GM13977 (cell line): ENCODE results near the gene ARHGAP15.

Source experiments
- DNase-seq: peaks from one replicate; pipeline ENCODE4 v3.0.0; 2012; ENCODE audit warnings: low spot score
- in situ Hi-C: fragments of 300-500 bp; cut with MboI; formaldehyde crosslinking; loops from one replicate; pipeline ENCODE4 v1.12.0; 2022; ENCODE audit warnings: low sequenced_read_pairs, low pct_unique_long_range_greater_than_20kb, mixed read lengths, inconsistent platforms; ENCODE audit not compliant: unreplicated experiment
- TF ChIP-seq, protein P1 (sequence below): IDR thresholded peaks from 2 replicates; pipeline ENCODE4 v1.5.1; 2012; ENCODE audit warnings: mild to moderate bottlenecking, control low read depth; ENCODE audit not compliant: insufficient read depth; ENCODE audit errors: extremely low read depth, missing control alignments

Gene ARHGAP15

DNA sequence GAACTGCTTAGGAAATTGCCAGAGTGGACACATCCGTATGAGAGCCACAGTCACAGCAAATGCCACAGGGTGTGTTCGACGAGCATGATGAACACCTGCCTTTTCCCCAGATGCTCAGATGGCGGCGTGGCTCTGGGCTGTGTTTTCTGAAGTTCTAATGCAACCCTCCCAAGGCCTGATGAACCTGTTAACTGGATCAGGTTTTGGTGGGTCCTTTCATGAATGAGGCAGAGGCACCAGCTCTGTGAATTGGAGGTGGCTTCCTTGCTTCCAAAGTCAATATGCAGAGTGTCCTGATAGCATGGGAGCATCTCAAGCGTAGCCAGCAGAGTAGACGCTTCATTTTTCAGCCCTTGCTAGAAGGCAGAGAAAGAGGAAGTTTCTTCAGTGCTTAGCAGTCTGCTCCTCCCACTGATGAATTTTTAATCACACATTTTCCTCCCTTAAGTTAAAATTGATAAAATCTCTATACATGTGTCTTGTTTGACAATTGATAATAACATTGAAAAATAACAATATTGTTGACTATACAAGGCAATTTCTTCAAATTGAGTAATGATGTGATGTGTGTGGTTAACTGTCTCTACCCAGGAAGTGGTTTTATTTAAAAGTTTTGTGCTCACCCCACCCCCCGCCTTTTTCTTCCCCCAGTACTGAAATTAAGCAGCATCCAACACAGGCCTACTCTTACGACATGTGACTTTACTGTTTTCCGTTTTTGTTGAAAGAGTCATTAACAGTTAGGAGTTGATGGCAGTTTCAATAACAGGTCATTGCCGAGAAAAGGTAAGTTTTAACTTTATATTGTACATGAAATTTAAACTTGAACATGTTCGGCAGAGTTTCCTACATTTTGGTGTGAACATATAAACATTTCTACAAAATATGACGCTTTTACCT lies at the start of gene ARHGAP15:
ARHGAP15 (plus strand) TSS at position 739 of the 900 bp plus-strand sequence.
- in situ Hi-C loops = no loop called here
- TF ChIP-seq, protein P1, sequence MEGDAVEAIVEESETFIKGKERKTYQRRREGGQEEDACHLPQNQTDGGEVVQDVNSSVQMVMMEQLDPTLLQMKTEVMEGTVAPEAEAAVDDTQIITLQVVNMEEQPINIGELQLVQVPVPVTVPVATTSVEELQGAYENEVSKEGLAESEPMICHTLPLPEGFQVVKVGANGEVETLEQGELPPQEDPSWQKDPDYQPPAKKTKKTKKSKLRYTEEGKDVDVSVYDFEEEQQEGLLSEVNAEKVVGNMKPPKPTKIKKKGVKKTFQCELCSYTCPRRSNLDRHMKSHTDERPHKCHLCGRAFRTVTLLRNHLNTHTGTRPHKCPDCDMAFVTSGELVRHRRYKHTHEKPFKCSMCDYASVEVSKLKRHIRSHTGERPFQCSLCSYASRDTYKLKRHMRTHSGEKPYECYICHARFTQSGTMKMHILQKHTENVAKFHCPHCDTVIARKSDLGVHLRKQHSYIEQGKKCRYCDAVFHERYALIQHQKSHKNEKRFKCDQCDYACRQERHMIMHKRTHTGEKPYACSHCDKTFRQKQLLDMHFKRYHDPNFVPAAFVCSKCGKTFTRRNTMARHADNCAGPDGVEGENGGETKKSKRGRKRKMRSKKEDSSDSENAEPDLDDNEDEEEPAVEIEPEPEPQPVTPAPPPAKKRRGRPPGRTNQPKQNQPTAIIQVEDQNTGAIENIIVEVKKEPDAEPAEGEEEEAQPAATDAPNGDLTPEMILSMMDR = peak; percentile 25
- DNase-seq = peak; percentile 48

DNA sequence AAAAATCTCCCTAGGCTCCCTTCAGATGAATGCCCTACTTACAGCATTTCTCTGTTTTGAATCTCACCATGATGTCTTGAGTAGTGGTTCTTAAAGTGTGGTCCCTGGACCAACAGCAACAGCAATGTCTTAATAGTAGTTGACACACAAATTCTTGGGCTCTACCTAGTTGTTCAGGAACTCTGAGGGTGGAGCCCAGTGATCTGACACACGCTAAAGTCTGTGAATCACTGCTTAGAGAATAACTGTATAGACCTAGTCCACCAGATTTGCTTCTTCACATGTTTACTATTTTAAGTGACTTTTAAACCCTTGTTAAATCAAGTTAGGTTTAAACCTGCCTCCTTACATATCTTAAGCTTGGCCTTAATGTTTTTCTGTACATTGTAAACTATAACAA lies 47.6 kb upstream of the ARHGAP15 start:
- no peak for DNase-seq
- TF ChIP-seq, protein P1 = no peak
- in situ Hi-C loops = no loop called here

DNA sequence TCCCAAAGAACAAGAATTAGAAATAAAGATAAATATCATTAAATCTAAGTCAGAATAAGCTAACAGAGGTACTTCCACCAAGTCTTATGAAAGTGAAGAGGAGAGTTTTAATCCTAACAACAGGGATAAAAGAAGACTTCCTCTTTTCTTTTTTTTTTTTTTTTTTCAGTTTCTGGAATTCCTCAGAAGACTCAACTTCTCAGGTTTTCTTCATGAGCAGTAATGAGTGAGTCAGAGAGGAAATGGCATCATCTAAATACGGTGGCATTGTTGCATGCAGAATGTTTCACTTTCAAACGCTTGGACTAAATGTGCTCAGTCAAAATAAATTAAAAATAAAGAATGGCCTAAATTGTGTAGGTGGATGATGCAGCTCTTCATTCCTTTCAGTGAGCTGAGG lies 45.6 kb upstream of the ARHGAP15 start:
- in situ Hi-C loops = no loop called here
- no peak for DNase-seq
- TF ChIP-seq, protein P1 = no peak

DNA sequence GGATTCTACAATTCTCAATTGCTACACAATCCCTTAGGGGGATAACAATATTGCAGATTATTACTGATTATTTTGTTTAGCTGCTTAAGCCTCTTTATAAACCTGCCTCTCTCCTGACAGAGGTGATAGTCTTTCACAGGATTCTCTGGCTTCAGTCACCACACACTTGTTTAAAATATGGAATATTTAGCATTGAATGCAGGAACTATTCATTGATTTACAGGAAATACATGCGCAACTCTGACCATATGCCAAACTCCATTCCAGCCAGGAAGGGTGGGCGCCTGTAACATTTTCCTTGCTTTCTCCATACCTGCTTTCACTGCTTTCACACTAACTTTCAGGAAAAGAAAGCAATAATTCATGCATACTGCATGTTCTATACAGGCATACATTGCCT lies 44.8 kb upstream of the ARHGAP15 start:
- TF ChIP-seq, protein P1 = no peak
- no peak for DNase-seq
- in situ Hi-C loops = no loop called here

DNA sequence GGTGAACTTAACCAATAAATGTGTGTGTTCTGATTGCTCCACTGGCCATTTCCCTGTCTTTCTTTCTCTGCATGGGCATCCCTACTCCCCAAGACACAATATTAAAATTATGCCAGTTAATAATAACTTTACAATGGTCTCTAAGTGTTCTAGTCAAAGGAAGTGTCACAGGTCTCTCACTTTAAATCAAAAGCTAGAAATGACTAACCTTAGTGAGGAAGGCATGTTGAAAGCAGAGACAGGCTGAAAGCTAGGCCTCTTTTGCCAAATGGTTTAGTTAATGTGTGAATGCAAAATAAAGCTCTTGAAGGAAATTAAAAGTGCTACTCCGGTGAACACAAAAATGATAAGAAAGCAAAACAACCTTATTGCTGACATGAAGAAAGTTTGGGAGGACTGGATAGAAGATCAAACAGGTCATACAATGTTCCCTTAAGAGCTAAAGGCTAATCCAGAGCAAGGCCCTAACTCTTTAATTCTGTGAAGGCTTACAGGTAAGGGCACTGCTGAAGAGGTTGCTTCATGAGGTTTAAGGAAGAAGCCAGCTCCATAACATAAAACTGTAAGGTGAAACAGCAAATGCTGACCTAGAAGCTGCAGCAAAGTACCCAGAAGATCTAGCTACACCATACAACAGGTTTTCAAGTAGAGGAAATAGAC lies 44.0 kb upstream of the ARHGAP15 start:
- TF ChIP-seq, protein P1 = no peak
- DNase-seq = no peak
- in situ Hi-C loops = no loop called here

DNA sequence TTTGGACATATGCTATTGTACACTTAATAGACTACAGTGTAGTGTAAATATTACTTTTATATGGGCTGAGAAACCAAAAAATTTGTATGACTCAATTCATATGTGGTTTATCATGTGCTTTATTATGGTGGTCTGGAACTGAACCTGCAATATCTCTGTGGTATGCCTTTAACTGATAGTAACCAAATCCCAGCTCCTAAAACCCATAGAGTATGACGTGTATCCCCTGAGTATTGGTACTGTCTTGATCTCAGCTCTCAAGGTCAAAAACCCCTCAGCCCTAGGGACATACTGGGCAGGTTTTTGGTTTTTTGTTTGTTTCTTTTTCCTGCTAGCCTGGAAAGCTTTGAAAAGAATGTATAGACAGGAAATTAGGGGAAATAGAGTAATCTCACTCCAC lies 42.2 kb upstream of the ARHGAP15 start:
- DNase-seq = no peak
- in situ Hi-C loops = no loop called here
- TF ChIP-seq, protein P1 = no peak
